Measurements from ENCODE around the gene BNC2. TPM values are rescaled to one million over a fixed set of nuclear protein-coding genes. Genes with fewer than 3 reads are reported as not detected.

The BNC2 gene
- total RNA-seq, 2 donors from 2014 or later = 0.99 to 1.8 TPM

GRCh38 chr9:16361118-16361517, 509.4 kb downstream of the BNC2 start:
- intact Hi-C loops (cut with DNase I) = no loop called here
- ATAC-seq = no peak
- Histone ChIP-seq H3K4me3 (no peak overlapping the region), H3K27ac (no peak overlapping the region), H3K27me3 (no peaks in the 10 kb centered on the region), H3K36me3 (replicated peaks in 1 of 2; ENCODE audit: insufficient read depth in 1 of 2, low read depth in 2 of 2) (no peaks in the 10 kb centered on the region), H3K4me1 (no peaks in the 10 kb centered on the region), H3K9me3 (no peaks in the 10 kb centered on the region)
- no peak for DNase-seq
- no peak for TF ChIP-seq POLR2A (IDR thresholded peaks at IDR 0.05)
- TF ChIP-seq, protein P1, sequence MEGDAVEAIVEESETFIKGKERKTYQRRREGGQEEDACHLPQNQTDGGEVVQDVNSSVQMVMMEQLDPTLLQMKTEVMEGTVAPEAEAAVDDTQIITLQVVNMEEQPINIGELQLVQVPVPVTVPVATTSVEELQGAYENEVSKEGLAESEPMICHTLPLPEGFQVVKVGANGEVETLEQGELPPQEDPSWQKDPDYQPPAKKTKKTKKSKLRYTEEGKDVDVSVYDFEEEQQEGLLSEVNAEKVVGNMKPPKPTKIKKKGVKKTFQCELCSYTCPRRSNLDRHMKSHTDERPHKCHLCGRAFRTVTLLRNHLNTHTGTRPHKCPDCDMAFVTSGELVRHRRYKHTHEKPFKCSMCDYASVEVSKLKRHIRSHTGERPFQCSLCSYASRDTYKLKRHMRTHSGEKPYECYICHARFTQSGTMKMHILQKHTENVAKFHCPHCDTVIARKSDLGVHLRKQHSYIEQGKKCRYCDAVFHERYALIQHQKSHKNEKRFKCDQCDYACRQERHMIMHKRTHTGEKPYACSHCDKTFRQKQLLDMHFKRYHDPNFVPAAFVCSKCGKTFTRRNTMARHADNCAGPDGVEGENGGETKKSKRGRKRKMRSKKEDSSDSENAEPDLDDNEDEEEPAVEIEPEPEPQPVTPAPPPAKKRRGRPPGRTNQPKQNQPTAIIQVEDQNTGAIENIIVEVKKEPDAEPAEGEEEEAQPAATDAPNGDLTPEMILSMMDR (IDR thresholded peaks at IDR 0.05) = no peak
- WGBS, 2 donors = 79 to 86% methylated on average over 3 of the region's 3 CpGs

DNA sequence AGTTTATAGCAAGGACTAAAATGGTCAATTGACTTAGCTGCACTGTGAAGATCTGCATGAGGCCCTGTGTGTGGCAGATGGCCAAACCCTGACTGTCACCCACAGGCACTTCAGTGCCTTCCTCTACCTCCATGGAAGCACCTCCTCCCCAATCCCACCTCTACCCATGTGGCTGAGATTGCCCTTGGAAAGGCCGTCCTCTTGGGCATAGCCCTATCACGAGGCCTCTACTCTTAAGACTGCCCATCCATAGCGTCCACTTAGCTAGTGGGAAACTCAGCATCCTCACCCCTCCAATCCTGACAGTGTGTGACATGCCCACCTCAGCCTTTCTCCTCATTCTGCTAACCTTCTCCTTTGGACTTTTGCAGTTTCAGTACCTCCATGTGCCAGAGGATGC, 510.2 kb downstream of the BNC2 start:
- H3K4me3 ChIP-seq = no peak overlapping the region
- no peaks in the 10 kb centered on the region for H3K4me1 ChIP-seq
- intact Hi-C loops (cut with DNase I) = no loop called here
- H3K27me3 ChIP-seq = no peaks in the 10 kb centered on the region
- no peak overlapping the region for H3K27ac ChIP-seq
- DNase-seq (no peak), ATAC-seq (no peak)
- TF ChIP-seq, protein P1 (IDR thresholded peaks at IDR 0.05) = no peak
- no peak for TF ChIP-seq POLR2A (IDR thresholded peaks at IDR 0.05)
- no peaks in the 10 kb centered on the region for H3K36me3 ChIP-seq (replicated peaks in 1 of 2; ENCODE audit: insufficient read depth in 1 of 2, low read depth in 2 of 2)
- no peaks in the 10 kb centered on the region for H3K9me3 ChIP-seq
- WGBS, 2 donors = 61 to 83% methylated on average over 3 of the region's 3 CpGs

Small RNAs within 50 kb of the gene (small RNA-seq; reads per million reads assigned to genes)
- not detected for gene LSM1P1
